Ishikawa (cell line): ENCODE measurements around the gene ATRNL1.

ENCODE experiments used
- CREB1 ChIP-seq: IDR thresholded peaks from 2 replicates; pipeline ENCODE4 v1.6.1; 2012; ENCODE audit warnings: low read depth
- FOXM1 ChIP-seq: IDR thresholded peaks from 2 replicates; pipeline ENCODE4 v1.6.1; 2012; ENCODE audit warnings: low read depth, borderline replicate concordance
- TCF12 ChIP-seq: IDR thresholded peaks from 2 replicates; pipeline ENCODE4 v1.6.1; 2012; ENCODE audit warnings: low read depth

DNA sequence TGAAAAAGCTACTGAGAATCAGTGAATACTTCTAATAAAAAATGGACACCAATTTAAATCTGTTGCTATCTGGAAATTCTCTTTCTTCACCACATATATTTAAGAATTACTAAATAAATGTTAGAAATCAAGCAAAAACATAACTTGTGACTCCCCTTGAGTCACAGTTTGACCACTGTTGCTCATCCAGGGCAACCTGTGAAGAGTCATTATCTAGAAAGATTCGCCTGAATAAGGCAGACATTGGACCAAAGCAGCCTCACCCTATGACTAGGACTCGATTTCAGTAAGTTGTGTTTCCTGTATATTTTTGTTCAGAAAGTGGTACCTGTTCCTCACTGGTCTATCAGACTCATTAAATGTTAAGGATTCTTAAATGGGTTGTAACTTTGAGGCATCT lies 572.4 kb downstream of the ATRNL1 start:
- TF ChIP-seq CREB1 (no peak), TCF12 (no peak), FOXM1 (no peak)
